Endodermal cell (in vitro differentiated cells): ENCODE measurements around the gene PTPA. TPM values are rescaled to one million over a fixed set of nuclear protein-coding genes. Genes with fewer than 3 reads are reported as not detected.

Source experiments
- DNase-seq: peaks from one replicate; pipeline ENCODE4 v3.0.0-alpha.2; 2017
- H3K27ac ChIP-seq: 2 replicates; pipeline ENCODE4 v1.5.1; 2013; ENCODE audit warnings: mild to moderate bottlenecking, low read depth, low read length, moderate library complexity
- H3K27me3 ChIP-seq: 2 replicates; pipeline ENCODE4 v1.6.1; 2013; ENCODE audit warnings: mild to moderate bottlenecking, low read length, moderate library complexity; ENCODE audit not compliant: insufficient read depth, control insufficient read depth, poor library complexity, severe bottlenecking
- H3K36me3 ChIP-seq: 2 replicates; pipeline ENCODE4 v1.7.0; 2013; ENCODE audit warnings: mild to moderate bottlenecking, low read length, moderate library complexity; ENCODE audit not compliant: control insufficient read depth, insufficient read depth
- H3K4me1 ChIP-seq: one replicate; pipeline ENCODE4 v1.7.0; 2013; ENCODE audit warnings: low read length; ENCODE audit not compliant: control insufficient read depth, insufficient read depth
- H3K4me3 ChIP-seq: 2 replicates; pipeline ENCODE4 v1.5.1; 2013; ENCODE audit warnings: mild to moderate bottlenecking, low read length, moderate library complexity
- H3K9ac ChIP-seq: 2 replicates; pipeline ENCODE4 v1.6.1; 2013; ENCODE audit warnings: mild to moderate bottlenecking, low read length, moderate library complexity; ENCODE audit not compliant: poor library complexity, severe bottlenecking; ENCODE audit errors: extremely low read depth
- H3K9me3 ChIP-seq: 2 replicates; pipeline ENCODE4 v1.6.1; 2013; ENCODE audit warnings: mild to moderate bottlenecking, low read length, moderate library complexity; ENCODE audit not compliant: control insufficient read depth
- H3K27ac Mint-ChIP-seq: 2 replicates; pipeline ENCODE4 v1.8.0; 2020; ENCODE audit warnings: mixed read lengths
- H3K27me3 Mint-ChIP-seq: 2 replicates; pipeline ENCODE4 v1.8.0; 2021; ENCODE audit warnings: mild to moderate bottlenecking, mixed read lengths; ENCODE audit not compliant: insufficient read depth
- H3K36me3 Mint-ChIP-seq: 2 replicates; pipeline ENCODE4 v1.8.0; 2020; ENCODE audit warnings: low read depth, mixed read lengths
- H3K4me1 Mint-ChIP-seq: 2 replicates; pipeline ENCODE4 v1.8.0; 2020; ENCODE audit warnings: mixed read lengths
- H3K4me3 Mint-ChIP-seq: 2 replicates; pipeline ENCODE4 v1.8.0; 2020; ENCODE audit warnings: mild to moderate bottlenecking, moderate library complexity, mixed read lengths
- H3K9me3 Mint-ChIP-seq: 2 replicates; pipeline ENCODE4 v1.8.0; 2020; ENCODE audit warnings: mild to moderate bottlenecking, mixed read lengths
- CTCF ChIP-seq: fragments of 200-600 bp; sonication (generic); conservative IDR thresholded peaks from 2 replicates; pipeline ENCODE4 v1.5.0; 2021; ENCODE audit warnings: antibody characterized with exemption, mild to moderate bottlenecking
- WGBS, 2 experiments: methylation state at CpG; one replicate each; pipeline versions ENCODE4 v1.1.5 to v1.1.7; 2013; ENCODE audit warnings: missing lambda C conversion rate in 2 of 2, mixed read lengths in 1 of 2; ENCODE audit not compliant: insufficient coverage in 1 of 2, insufficient read length in 1 of 2; 5-methylcytosine and 5-hydroxymethylcytosine counted together
- total RNA-seq, 2 donors: library from RNA; stranded (reverse); fragmentation: NEBNext Ultra II Directional in 1 of 2; extraction: Animal tissue kit (Norgen Biotek cat#: 25700) in 1 of 2; gene quantifications; 2 replicates in 1 of 2; 3 replicates in 1 of 2; pipeline ENCODE4 v1.2.1, GENCODE V29; 2021

PTPA gene
- total RNA-seq, 2 donors from 2014 or later = 134 to 139 TPM

GRCh38 chr9:129175825-129176633 is 64.8 kb downstream of the PTPA start:
- H3K27ac ChIP-seq = peak overlapping the region; percentile 84

GRCh38 chr9:129176701-129177442 is 65.7 kb downstream of the PTPA start:
- Histone ChIP-seq H3K36me3 (no peaks in the 10 kb centered on the region), H3K9ac (peak overlapping the region; percentile 63), H3K4me3 (peak overlapping the region; percentile 90), H3K4me1 (peaks cover 13% of the 10 kb centered on the region), H3K9me3 (no peaks in the 10 kb centered on the region), H3K27ac (peak overlapping the region; percentile 60), H3K27me3 (peaks cover 35% of the 10 kb centered on the region)
- DNase-seq = peak; percentile 82
- Mint-ChIP-seq H3K36me3 (no peaks in the 10 kb centered on the region), H3K9me3 (no peaks in the 10 kb centered on the region), H3K4me3 (peak overlapping the region; percentile 80), H3K4me1 (peaks cover 26% of the 10 kb centered on the region), H3K27ac (no peak overlapping the region), H3K27me3 (peaks cover 48% of the 10 kb centered on the region)
- TF ChIP-seq CTCF = no peak
- 1% methylated on average over 41 to 80 of the region's 80 CpGs for WGBS, 2 experiments

More at GRCh38 chr9:129175825-129176633, 64.8 kb downstream of the PTPA start:
- H3K4me3 Mint-ChIP-seq = peak overlapping the region; percentile 80
- Histone ChIP-seq H3K4me1 (peaks cover 13% of the 10 kb centered on the region), H3K36me3 (no peaks in the 10 kb centered on the region), H3K4me3 (peak overlapping the region; percentile 90), H3K27me3 (peaks cover 26% of the 10 kb centered on the region), H3K9me3 (no peaks in the 10 kb centered on the region), H3K9ac (peak overlapping the region; percentile 63)
- H3K27me3 Mint-ChIP-seq = peaks cover 45% of the 10 kb centered on the region
- TF ChIP-seq CTCF = no peak
- WGBS, 2 experiments = 0% methylated on average over 18 to 44 of the region's 47 CpGs
- peak overlapping the region; percentile 93 for H3K27ac Mint-ChIP-seq
- no peaks in the 10 kb centered on the region for H3K9me3 Mint-ChIP-seq
- no peaks in the 10 kb centered on the region for H3K36me3 Mint-ChIP-seq
- DNase-seq = peak; percentile 94
- peaks cover 23% of the 10 kb centered on the region for H3K4me1 Mint-ChIP-seq

- no peaks in the 10 kb centered on the region for H3K9me3 Mint-ChIP-seq
Measured at GRCh38 chr9:129177443-129177790, 66.2 kb downstream of the PTPA start.

More at GRCh38 chr9:129177443-129177790, 66.2 kb downstream of the PTPA start:
- Mint-ChIP-seq H3K27ac (no peak overlapping the region), H3K4me3 (peak overlapping the region; percentile 80), H3K27me3 (peaks cover 48% of the 10 kb centered on the region), H3K36me3 (no peaks in the 10 kb centered on the region), H3K4me1 (peaks cover 31% of the 10 kb centered on the region)
- WGBS, 2 experiments = 0% methylated on average over 16 to 56 of the region's 56 CpGs
- Histone ChIP-seq H3K9ac (no peak overlapping the region), H3K4me1 (peaks cover 18% of the 10 kb centered on the region), H3K27ac (peak overlapping the region; percentile 83), H3K9me3 (no peaks in the 10 kb centered on the region), H3K36me3 (no peaks in the 10 kb centered on the region), H3K4me3 (peak overlapping the region; percentile 82), H3K27me3 (peaks cover 36% of the 10 kb centered on the region)
- DNase-seq = no peak
- TF ChIP-seq CTCF = no peak
